SK-N-SH treated with all-trans-retinoic acid at 6 μM for 48 hours (cell line): ENCODE data around the gene PARD3B.

ENCODE experiments used
- ATAC-seq: fragments of 200-7000 bp; cut with Tn5 transposase; 3 replicates; pipeline ENCODE4 v1.9.1; 2020; ENCODE audit warnings: mild to moderate bottlenecking, moderate library complexity
- ARNTL ChIP-seq: fragments of 450-650 bp; formaldehyde crosslinking; IDR thresholded peaks from 2 replicates; pipeline ENCODE4 v1.5.0; 2020; ENCODE audit warnings: low read depth, mild to moderate bottlenecking, moderate library complexity, borderline replicate concordance
- CSDC2 ChIP-seq: fragments of 250-450 bp; sonication (Bioruptor Pico); IDR thresholded peaks from 2 replicates; pipeline ENCODE4 v1.5.0; 2020; ENCODE audit warnings: mild to moderate bottlenecking, moderate library complexity
- ESRRG ChIP-seq: fragments of 250-450 bp; sonication (Bioruptor Pico); IDR thresholded peaks from 2 replicates; pipeline ENCODE4 v1.6.1; 2021; ENCODE audit warnings: mild to moderate bottlenecking
- GLIS3 ChIP-seq: fragments of 250-450 bp; sonication (Bioruptor Pico); IDR thresholded peaks from 2 replicates; pipeline ENCODE4 v1.5.0; 2020; ENCODE audit warnings: mild to moderate bottlenecking, moderate library complexity
- ISL1 ChIP-seq: fragments of 250-450 bp; sonication (Bioruptor Pico); IDR thresholded peaks from 2 replicates; pipeline ENCODE4 v2.1.2; 2022; ENCODE audit warnings: mild to moderate bottlenecking, moderate library complexity
- OSR1 ChIP-seq: fragments of 250-450 bp; sonication (Bioruptor Pico); IDR thresholded peaks from 2 replicates; pipeline ENCODE4 v1.8.0; 2022; ENCODE audit warnings: moderate library complexity, mild to moderate bottlenecking, inconsistent platforms
- PPARA ChIP-seq: fragments of 250-450 bp; sonication (Bioruptor Pico); IDR thresholded peaks from 2 replicates; pipeline ENCODE4 v1.5.0; 2020; ENCODE audit warnings: mild to moderate bottlenecking, borderline replicate concordance
- RARB ChIP-seq: fragments of 250-450 bp; sonication (Bioruptor Pico); IDR thresholded peaks from 2 replicates; pipeline ENCODE4 v1.8.0; 2021; ENCODE audit warnings: mild to moderate bottlenecking, moderate library complexity
- SNAI2 ChIP-seq: fragments of 250-450 bp; sonication (Bioruptor Pico); IDR thresholded peaks from 2 replicates; pipeline ENCODE4 v1.5.0; 2020; ENCODE audit warnings: mild to moderate bottlenecking, moderate library complexity
- TCF4 ChIP-seq: fragments of 250-450 bp; sonication (Bioruptor Pico); IDR thresholded peaks from 2 replicates; pipeline ENCODE4 v1.8.0; 2021; ENCODE audit warnings: mild to moderate bottlenecking, moderate library complexity, borderline replicate concordance
- TOX ChIP-seq: fragments of 250-450 bp; sonication (Bioruptor Pico); IDR thresholded peaks from 2 replicates; pipeline ENCODE4 v1.8.0; 2021; ENCODE audit warnings: mild to moderate bottlenecking, moderate library complexity, borderline replicate concordance
- ZC3H10 ChIP-seq: fragments of 250-450 bp; sonication (Bioruptor Pico); IDR thresholded peaks from 2 replicates; pipeline ENCODE4 v1.5.1; 2021; ENCODE audit warnings: mild to moderate bottlenecking, moderate library complexity
- ZFP30 ChIP-seq: fragments of 450-650 bp; formaldehyde crosslinking; IDR thresholded peaks from 2 replicates; pipeline ENCODE4 v1.5.0; 2022; ENCODE audit warnings: mild to moderate bottlenecking, moderate library complexity
- ZNF565 ChIP-seq: fragments of 450-650 bp; formaldehyde crosslinking; conservative IDR thresholded peaks from 2 replicates; pipeline ENCODE4 v1.5.0; 2020; ENCODE audit warnings: low read depth, mild to moderate bottlenecking, moderate library complexity
- ZNF70 ChIP-seq: fragments of 450-650 bp; formaldehyde crosslinking; IDR thresholded peaks from 2 replicates; pipeline ENCODE4 v1.5.0; 2020; ENCODE audit warnings: mild to moderate bottlenecking, moderate library complexity
- ZNF8 ChIP-seq: fragments of 450-650 bp; formaldehyde crosslinking; IDR thresholded peaks from 2 replicates; pipeline ENCODE4 v1.5.0; 2020; ENCODE audit warnings: mild to moderate bottlenecking, moderate library complexity
- TF ChIP-seq, protein P1 (sequence below): fragments of 250-450 bp; sonication (Bioruptor Pico); IDR thresholded peaks from 2 replicates; pipeline ENCODE4 v1.5.0; 2020; ENCODE audit warnings: mild to moderate bottlenecking, moderate library complexity
- TF ChIP-seq, protein P2 (sequence below): fragments of 250-450 bp; sonication (Bioruptor Pico); IDR thresholded peaks from 2 replicates; pipeline ENCODE4 v1.8.0; 2021; ENCODE audit warnings: low read depth, mild to moderate bottlenecking, moderate library complexity, borderline replicate concordance
- TF ChIP-seq, protein P3 (sequence below): fragments of 250-450 bp; sonication (Bioruptor Pico); IDR thresholded peaks from 2 replicates; pipeline ENCODE4 v1.8.0; 2020; ENCODE audit warnings: mild to moderate bottlenecking, moderate library complexity, borderline replicate concordance
- TF ChIP-seq, protein P4 (sequence below): fragments of 250-450 bp; sonication (Bioruptor Pico); IDR thresholded peaks from 2 replicates; pipeline ENCODE4 v1.5.1; 2021; ENCODE audit warnings: mild to moderate bottlenecking, moderate library complexity

The PARD3B gene

DNA sequence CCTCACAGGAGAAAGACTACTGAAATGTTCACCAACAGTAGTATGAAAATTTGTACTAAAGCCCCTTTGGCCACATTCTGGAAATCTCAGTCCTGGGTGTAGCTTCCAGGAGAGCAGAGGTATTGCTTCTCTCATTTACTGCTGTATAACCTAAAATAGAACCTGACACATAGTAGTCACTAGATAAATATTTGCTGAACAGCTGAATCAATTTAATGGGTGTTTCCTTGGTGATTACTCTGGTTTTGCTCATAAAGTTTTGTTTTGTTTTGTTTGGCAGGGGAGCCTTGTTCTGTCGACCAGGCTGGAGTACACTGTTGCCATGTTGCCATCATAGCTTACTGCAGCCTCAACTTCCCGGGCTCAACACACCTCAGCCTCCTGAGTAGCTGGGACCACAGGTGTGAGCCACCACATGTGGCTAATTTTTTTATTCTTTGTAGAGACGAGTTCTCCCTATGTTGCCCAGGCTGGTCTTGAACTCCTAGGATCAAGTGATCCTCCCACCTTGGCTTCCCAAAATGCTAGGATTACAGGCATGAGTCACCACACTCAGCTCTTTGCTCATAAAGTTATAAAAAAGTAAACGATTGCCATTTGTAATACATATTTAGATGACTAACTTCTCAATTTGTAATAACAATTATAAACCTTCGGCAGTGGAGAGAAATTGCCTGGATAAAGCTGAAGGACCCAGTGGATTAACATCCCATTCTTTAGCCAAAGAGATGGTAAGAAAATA is 11.5 kb upstream of the PARD3B start (continued):
- no peak for TF ChIP-seq ISL1 (CRISPR knock-in tag)
- TF ChIP-seq PPARA (CRISPR knock-in tag) = no peak
- no peak for TF ChIP-seq ESRRG (CRISPR knock-in tag)
- TF ChIP-seq ARNTL (CRISPR knock-in tag) = no peak
- TF ChIP-seq ZNF8 (CRISPR knock-in tag) = no peak
- TF ChIP-seq TOX = no peak
- TF ChIP-seq TCF4 (CRISPR knock-in tag) = no peak

DNA sequence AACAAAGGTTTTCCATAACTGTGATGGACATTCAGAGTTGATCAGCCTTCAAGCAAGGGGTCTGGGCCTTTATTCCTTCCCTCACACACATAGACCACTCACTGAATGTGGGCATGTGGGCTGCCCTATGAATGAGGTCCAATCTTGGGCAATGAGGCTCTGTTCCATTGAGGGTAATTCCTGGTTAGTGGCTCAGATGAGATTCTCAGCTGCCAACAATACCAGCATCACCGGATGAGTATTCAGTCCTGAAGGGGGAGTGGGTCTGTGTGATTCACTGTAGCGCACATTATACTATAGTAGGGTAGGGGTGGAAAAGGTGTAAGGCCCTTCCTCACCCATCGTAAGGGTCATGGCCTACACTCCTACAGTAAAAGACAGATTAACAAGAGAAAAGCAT is 9.9 kb upstream of the PARD3B start:
- ATAC-seq = no peak
- TF ChIP-seq OSR1 (CRISPR knock-in tag) (no peak), ZNF8 (CRISPR knock-in tag) (no peak), ZFP30 (CRISPR knock-in tag) (no peak), TOX (no peak), ZNF565 (CRISPR knock-in tag) (no peak)
- TF ChIP-seq, protein P1, sequence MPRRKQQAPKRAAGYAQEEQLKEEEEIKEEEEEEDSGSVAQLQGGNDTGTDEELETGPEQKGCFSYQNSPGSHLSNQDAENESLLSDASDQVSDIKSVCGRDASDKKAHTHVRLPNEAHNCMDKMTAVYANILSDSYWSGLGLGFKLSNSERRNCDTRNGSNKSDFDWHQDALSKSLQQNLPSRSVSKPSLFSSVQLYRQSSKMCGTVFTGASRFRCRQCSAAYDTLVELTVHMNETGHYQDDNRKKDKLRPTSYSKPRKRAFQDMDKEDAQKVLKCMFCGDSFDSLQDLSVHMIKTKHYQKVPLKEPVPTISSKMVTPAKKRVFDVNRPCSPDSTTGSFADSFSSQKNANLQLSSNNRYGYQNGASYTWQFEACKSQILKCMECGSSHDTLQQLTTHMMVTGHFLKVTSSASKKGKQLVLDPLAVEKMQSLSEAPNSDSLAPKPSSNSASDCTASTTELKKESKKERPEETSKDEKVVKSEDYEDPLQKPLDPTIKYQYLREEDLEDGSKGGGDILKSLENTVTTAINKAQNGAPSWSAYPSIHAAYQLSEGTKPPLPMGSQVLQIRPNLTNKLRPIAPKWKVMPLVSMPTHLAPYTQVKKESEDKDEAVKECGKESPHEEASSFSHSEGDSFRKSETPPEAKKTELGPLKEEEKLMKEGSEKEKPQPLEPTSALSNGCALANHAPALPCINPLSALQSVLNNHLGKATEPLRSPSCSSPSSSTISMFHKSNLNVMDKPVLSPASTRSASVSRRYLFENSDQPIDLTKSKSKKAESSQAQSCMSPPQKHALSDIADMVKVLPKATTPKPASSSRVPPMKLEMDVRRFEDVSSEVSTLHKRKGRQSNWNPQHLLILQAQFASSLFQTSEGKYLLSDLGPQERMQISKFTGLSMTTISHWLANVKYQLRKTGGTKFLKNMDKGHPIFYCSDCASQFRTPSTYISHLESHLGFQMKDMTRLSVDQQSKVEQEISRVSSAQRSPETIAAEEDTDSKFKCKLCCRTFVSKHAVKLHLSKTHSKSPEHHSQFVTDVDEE = no peak
- TF ChIP-seq, protein P2, sequence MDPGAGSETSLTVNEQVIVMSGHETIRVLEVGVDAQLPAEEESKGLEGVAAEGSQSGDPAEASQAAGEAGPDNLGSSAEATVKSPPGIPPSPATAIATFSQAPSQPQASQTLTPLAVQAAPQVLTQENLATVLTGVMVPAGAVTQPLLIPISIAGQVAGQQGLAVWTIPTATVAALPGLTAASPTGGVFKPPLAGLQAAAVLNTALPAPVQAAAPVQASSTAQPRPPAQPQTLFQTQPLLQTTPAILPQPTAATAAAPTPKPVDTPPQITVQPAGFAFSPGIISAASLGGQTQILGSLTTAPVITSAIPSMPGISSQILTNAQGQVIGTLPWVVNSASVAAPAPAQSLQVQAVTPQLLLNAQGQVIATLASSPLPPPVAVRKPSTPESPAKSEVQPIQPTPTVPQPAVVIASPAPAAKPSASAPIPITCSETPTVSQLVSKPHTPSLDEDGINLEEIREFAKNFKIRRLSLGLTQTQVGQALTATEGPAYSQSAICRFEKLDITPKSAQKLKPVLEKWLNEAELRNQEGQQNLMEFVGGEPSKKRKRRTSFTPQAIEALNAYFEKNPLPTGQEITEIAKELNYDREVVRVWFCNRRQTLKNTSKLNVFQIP = no peak

DNA sequence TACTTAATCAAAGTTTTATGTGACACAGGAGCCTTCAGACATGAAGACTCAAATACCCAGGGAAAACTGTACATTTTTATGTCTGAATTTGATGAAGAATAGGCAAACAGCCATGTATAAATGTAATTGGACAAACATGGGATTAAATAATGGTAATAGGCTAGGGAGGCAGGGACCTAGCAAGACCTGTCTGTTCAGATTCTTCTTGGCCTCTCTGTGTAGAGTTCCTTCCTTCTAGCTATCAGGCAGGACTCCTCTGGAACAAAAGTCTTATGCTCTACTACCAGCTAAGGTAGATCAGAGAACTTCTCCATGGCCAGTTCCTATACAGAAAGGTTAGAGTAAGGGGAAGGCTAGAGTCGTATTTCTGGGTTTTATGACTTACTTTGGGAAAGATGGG is 9.5 kb upstream of the PARD3B start:
- ATAC-seq = no peak
- no peak for TF ChIP-seq ZNF70
- no peak for TF ChIP-seq ESRRG (CRISPR knock-in tag)
- TF ChIP-seq TCF4 (CRISPR knock-in tag) = no peak

DNA sequence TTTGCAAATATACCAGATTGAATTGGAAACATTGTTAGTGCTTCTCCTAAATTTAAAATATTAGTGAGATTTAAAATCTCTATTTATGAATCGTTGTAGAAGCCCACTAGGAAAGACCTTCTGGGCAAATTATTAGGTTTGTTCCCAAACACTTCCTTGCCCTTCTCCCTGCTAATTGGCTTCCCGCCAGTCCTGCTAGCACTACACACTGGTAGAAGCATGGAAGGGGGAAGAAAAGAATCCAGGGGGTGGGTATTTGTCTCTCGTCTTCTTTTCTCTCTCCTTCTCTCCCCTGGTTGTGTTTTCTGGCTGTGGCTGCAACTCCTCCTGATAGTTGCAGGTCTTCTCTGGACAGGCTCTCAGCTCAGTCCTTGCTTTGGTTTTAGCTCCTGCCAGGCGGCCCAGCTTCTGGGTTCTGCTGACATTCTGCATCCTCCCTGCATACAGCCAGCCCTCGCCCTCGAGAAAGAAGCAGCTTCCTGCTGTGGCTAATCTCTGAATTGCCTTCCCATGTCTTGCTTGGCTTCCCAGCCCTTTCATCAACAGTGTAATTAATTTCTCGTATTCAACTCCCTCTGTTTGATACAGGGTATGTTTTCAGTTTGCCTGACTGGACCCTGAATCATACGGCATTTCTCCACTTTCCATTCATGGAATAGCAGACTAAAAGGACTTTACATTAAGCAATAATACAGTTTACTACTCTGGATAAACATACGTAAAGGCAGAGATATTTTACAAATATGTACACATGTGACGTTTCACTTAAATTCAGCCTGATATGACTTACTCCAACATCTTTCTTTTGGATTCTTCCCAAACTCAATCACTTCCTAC is 6.9 kb upstream of the PARD3B start:
- TF ChIP-seq RARB (no peak), ZNF70 (no peak), SNAI2 (CRISPR knock-in tag) (no peak), ARNTL (CRISPR knock-in tag) (no peak), ZNF565 (CRISPR knock-in tag) (no peak), OSR1 (CRISPR knock-in tag) (no peak), GLIS3 (CRISPR knock-in tag) (no peak), ZNF8 (CRISPR knock-in tag) (no peak), ZC3H10 (CRISPR knock-in tag) (no peak), CSDC2 (no peak), ZFP30 (CRISPR knock-in tag) (no peak), TOX (no peak), ISL1 (CRISPR knock-in tag) (no peak), TCF4 (CRISPR knock-in tag) (no peak), PPARA (CRISPR knock-in tag) (no peak)
- TF ChIP-seq, protein P3, sequence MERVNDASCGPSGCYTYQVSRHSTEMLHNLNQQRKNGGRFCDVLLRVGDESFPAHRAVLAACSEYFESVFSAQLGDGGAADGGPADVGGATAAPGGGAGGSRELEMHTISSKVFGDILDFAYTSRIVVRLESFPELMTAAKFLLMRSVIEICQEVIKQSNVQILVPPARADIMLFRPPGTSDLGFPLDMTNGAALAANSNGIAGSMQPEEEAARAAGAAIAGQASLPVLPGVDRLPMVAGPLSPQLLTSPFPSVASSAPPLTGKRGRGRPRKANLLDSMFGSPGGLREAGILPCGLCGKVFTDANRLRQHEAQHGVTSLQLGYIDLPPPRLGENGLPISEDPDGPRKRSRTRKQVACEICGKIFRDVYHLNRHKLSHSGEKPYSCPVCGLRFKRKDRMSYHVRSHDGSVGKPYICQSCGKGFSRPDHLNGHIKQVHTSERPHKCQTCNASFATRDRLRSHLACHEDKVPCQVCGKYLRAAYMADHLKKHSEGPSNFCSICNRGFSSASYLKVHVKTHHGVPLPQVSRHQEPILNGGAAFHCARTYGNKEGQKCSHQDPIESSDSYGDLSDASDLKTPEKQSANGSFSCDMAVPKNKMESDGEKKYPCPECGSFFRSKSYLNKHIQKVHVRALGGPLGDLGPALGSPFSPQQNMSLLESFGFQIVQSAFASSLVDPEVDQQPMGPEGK (CRISPR knock-in tag) = no peak
- TF ChIP-seq, protein P4, sequence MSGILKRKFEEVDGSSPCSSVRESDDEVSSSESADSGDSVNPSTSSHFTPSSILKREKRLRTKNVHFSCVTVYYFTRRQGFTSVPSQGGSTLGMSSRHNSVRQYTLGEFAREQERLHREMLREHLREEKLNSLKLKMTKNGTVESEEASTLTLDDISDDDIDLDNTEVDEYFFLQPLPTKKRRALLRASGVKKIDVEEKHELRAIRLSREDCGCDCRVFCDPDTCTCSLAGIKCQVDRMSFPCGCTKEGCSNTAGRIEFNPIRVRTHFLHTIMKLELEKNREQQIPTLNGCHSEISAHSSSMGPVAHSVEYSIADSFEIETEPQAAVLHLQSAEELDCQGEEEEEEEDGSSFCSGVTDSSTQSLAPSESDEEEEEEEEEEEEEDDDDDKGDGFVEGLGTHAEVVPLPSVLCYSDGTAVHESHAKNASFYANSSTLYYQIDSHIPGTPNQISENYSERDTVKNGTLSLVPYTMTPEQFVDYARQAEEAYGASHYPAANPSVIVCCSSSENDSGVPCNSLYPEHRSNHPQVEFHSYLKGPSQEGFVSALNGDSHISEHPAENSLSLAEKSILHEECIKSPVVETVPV = no peak
- TF ChIP-seq, protein P2 = no peak
- TF ChIP-seq, protein P1 = no peak
- ATAC-seq = peak; percentile 69
